Measurements from ENCODE around the gene UBTD1. TPM values are rescaled to one million over a fixed set of nuclear protein-coding genes. Genes with fewer than 3 reads are reported as not detected.

UBTD1 gene
- total RNA-seq, 4 donors from 2014 or later, result 13.7 to 40.0 (median 23.3) TPM

- no peak for ATAC-seq
- H3K36me3 ChIP-seq, result peaks cover 0 to 12% of the 10 kb centered on the region in 2 donors
- H3K4me3 ChIP-seq, result no peak overlapping the region
- peak overlapping the region; percentile 90 to 92 (median 91) for H3K27ac ChIP-seq
- H3K4me1 ChIP-seq, result peaks cover 54% of the 10 kb centered on the region in 2 donors
- TF ChIP-seq CTCF (IDR thresholded peaks at IDR 0.05 in 4 of 5, conservative IDR thresholded peaks at IDR 0.05 in 1 of 5) (no peak), POLR2A (IDR thresholded peaks at IDR 0.05) (no peak)
- peak in 1 of 2 donors; percentile 65 for DNase-seq
- in situ Hi-C loops (cut with MboI; ENCODE audit: low sequenced_read_pairs in 4 of 4), result loop anchor here (5.0 kb wide), 2 partner anchors 42 to 47 kb away; no protein-coding TSS in a partner anchor
- H3K27me3 ChIP-seq, result no peaks in the 10 kb centered on the region
- intact Hi-C loops (cut with DNase I; ENCODE audit: low total_unique reads), result no loop called here
- H3K9me3 ChIP-seq, result no peaks in the 10 kb centered on the region
Observed at GRCh38 chr10:97570146-97570788, 71.5 kb downstream of the UBTD1 start.

GRCh38 chr10:97570789-97571471, 72.2 kb downstream of the UBTD1 start:
- Histone ChIP-seq H3K36me3 (peaks cover 0 to 12% of the 10 kb centered on the region in 2 donors), H3K27me3 (no peaks in the 10 kb centered on the region), H3K4me1 (peaks cover 57 to 61% of the 10 kb centered on the region in 2 donors), H3K4me3 (no peak overlapping the region), H3K27ac (peak overlapping the region; percentile 90 to 92 (median 91)), H3K9me3 (no peaks in the 10 kb centered on the region)
- peak; percentile 39 to 53 for ATAC-seq
- intact Hi-C loops (cut with DNase I; ENCODE audit: low total_unique reads) (no loop called here), in situ Hi-C loops (cut with MboI; ENCODE audit: low sequenced_read_pairs in 4 of 4) (loop anchor here (5.0 kb wide), 2 partner anchors 41 to 46 kb away; no protein-coding TSS in a partner anchor)
- no peak for TF ChIP-seq POLR2A (IDR thresholded peaks at IDR 0.05)
- no peak for TF ChIP-seq CTCF (IDR thresholded peaks at IDR 0.05 in 4 of 5, conservative IDR thresholded peaks at IDR 0.05 in 1 of 5)
- peak; percentile 58 to 84 for DNase-seq

DNA sequence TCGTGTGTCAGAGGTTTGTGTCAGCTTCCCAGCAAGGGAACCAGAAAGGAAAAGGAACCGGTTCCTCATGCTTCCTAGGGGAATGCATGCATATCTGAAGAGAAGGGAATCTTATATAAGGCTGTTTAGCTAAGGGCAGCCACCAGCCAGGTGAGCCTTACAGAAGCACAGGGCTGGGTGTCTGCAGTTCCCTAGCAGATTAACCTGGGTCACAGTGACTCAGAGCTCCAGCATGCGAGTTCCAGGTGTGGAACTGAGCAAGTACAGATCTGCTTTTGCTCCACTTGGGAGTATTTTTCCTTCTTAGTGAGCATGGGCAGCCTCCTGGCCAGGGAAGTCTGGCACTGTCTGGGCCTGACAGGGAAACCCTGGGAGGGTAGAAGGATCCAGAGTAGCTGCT, 72.9 kb downstream of the UBTD1 start:
- Histone ChIP-seq H3K36me3 (peaks cover 0 to 12% of the 10 kb centered on the region in 2 donors), H3K27me3 (no peaks in the 10 kb centered on the region), H3K9me3 (no peaks in the 10 kb centered on the region), H3K4me3 (no peak overlapping the region), H3K4me1 (peaks cover 61 to 65% of the 10 kb centered on the region in 2 donors), H3K27ac (peak overlapping the region; percentile 90 to 92 (median 91))
- ATAC-seq (no peak), DNase-seq (no peak)
- TF ChIP-seq POLR2A (IDR thresholded peaks at IDR 0.05), result no peak
- TF ChIP-seq CTCF (IDR thresholded peaks at IDR 0.05 in 4 of 5, conservative IDR thresholded peaks at IDR 0.05 in 1 of 5), result no peak
- in situ Hi-C loops (cut with MboI; ENCODE audit: low sequenced_read_pairs in 4 of 4) (loop anchor here (5.0 kb wide), 2 partner anchors 41 to 46 kb away; no protein-coding TSS in a partner anchor), intact Hi-C loops (cut with DNase I; ENCODE audit: low total_unique reads) (loop anchor here (1.0 kb wide), 1 partner anchor 41 kb away; no protein-coding TSS in a partner anchor)

GRCh38 chr10:97572214-97572989, 73.7 kb downstream of the UBTD1 start, which contains the start of gene ANKRD2:
Gene ANKRD2, plus strand, starts transcription at chr10:97572779. Its CDS starts 10 bp downstream, at chr10:97572789.
- DNase-seq (peak; percentile 77 to 89), ATAC-seq (peak; percentile 61 to 71)
- intact Hi-C loops (cut with DNase I; ENCODE audit: low total_unique reads), result loop anchor here (1.0 kb wide), 1 partner anchor 40 kb away; no protein-coding TSS in a partner anchor
- Histone ChIP-seq H3K9me3 (no peaks in the 10 kb centered on the region), H3K27ac (peak within 1 kb of the TSS; percentile 90 to 92 (median 91)), H3K27me3 (no peaks in the 10 kb centered on the region), H3K4me3 (peak within 1 kb of the TSS; percentile 28 to 58 (median 35)), H3K4me1 (peaks cover 61 to 65% of the 10 kb centered on the region in 2 donors), H3K36me3 (peaks cover 0 to 18% of the 10 kb centered on the region in 2 donors)
- in situ Hi-C loops (cut with MboI; ENCODE audit: low sequenced_read_pairs in 4 of 4), result loop anchor here (5.0 kb wide), 2 partner anchors 40 to 45 kb away; no protein-coding TSS in a partner anchor
- TF ChIP-seq CTCF (IDR thresholded peaks at IDR 0.05 in 4 of 5, conservative IDR thresholded peaks at IDR 0.05 in 1 of 5), result peak; percentile 89 to 96 (median 93)
- no peak for TF ChIP-seq POLR2A (IDR thresholded peaks at IDR 0.05)

All from gastrocnemius medialis (tissue), 4 donors.